ENCODE data around the gene TNFAIP6.
"Not testable (repeated sequence)": the region's sequence is repeated elsewhere in the genome, so short reads cannot be mapped to it uniquely, and the experiment has no call there.

Gene TNFAIP6

DNA sequence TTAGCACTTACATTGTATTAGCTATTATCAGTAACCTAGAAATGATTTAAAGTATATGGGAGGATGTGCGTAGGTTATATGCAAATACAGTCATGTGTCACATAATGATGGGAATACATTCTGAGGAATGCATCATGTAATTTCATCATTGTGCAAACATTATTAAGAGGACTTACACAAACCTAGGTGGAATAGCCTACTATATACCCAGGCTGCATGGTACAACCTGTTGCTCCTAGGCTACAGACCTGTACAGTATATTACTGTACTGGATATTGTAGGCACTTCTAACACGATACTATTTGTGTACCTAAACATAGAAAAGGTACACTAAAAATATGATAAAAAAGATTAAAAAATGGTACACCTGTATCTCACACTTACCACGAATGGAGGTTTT is 60.3 kb downstream of the TNFAIP6 start:
- no peak for DNase-seq (ENCODE audit: low read depth in 2 of 2)

- DNase-seq (ENCODE audit: low read depth in 2 of 2): not testable (repeated sequence)
Measured at GRCh38 chr2:151421681-151422080, 64.3 kb downstream of the TNFAIP6 start.

GRCh38 chr2:151422917-151423439 is 65.6 kb downstream of the TNFAIP6 start:
- DNase-seq (ENCODE audit: low read depth in 2 of 2): no peak

GRCh38 chr2:151423760-151424159 is 66.4 kb downstream of the TNFAIP6 start:
- no peak for DNase-seq (ENCODE audit: low read depth in 2 of 2)
